GM19240 (cell line): ENCODE measurements around the gene HLCS.

Experiments used
- DNase-seq: peaks from one replicate; pipeline ENCODE4 v3.0.0; 2011; ENCODE audit warnings: low spot score; ENCODE audit not compliant: insufficient read length

HLCS gene

GRCh38 chr21:36704958-36705678 is 261.4 kb downstream of the HLCS start:
- no peak for DNase-seq

DNA sequence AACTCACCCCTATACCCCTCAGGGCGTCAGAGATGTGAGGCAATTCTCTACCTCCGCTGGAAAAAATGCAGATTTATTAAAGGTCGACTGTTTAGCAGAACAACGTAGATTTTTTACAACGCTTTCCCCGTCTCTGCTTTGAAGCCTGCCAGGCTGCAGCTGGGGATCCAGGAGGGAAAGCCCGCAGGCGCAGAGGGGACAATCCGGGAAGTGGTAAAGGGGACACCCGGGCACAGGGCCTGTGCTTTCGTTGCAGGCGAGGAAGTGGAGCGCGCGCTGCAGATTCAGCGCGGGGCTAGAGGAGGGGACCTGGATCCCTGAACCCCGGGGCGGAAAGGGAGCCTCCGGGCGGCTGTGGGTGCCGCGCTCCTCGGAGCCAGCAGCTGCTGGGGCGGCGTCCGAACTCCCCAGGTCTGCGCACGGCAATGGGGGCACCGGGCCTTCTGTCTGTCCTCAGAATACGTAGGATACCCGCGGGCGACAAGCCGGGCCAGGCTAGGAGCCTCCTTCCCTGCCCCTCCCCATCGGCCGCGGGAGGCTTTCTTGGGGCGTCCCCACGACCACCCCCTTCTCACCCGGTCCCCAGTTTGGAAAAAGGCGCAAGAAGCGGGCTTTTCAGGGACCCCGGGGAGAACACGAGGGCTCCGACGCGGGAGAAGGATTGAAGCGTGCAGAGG is 262.1 kb downstream of the HLCS start:
- DNase-seq, result no peak

- no peak for DNase-seq
These were observed 262.7 kb downstream of the HLCS start for GRCh38 chr21:36703626-36704280.

DNA sequence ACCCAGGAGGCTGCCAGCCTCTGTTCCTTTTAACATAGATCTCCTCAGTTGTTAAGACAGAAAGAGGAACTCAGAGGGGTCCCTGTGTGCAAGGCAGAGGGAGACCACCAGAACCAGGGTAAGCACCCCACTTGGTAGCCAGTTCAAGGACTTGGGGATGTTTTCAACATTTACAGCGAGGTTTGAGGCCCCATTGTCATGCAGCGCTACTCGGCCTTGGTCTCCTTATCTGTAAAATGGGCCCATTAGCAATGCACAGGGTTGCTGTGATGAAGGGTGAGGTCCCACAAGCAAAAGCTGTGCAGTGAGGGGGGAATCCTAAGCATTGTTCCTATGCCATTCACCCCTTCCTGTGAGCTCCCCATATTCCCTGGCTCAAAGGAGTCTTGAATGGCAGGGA is 263.3 kb downstream of the HLCS start:
- no peak for DNase-seq

GRCh38 chr21:36702622-36702968 is 263.9 kb downstream of the HLCS start:
- no peak for DNase-seq

DNA sequence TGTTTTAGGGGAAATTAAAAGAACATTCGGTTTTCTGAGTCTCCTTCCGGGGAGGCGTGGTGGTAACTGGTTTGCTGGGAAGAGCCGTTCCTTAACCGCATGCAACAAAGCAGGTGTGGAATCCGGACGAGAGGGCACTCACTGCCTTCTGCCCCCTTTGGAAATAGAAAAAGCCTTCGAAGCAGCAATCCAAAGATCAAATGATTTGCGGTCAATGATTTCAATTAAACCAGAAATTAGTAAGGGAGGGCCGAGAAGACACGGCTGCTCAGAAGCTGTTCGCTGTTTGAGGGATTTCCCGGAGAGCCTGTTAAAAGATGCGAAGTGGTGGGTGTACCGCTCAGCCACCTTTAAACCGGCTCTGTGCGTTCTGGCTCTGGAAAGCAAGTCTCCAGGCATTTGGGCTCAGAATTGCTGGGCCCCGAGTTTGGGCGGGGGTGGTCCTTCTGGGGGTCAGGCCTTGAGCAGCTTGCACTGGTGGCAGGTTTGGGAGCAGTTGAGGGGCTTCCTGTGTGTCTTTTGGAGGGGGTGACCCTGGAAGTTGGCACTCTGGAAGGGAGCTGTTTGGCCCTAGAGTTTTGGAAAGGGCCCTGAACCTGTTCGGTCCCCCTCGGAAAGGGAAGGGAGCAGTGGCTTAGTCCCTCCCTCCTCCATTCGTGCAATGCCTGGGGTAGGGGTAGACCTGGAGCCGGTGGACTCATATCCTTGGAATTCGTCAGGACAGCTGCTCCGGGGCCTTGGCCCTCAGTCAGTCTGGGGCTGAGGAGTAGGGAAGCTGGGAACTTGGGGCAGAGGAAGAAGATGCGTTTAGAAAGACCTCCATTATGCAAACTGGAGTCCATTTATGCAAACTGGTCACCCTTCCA is 264.5 kb downstream of the HLCS start:
- DNase-seq, result no peak

DNA sequence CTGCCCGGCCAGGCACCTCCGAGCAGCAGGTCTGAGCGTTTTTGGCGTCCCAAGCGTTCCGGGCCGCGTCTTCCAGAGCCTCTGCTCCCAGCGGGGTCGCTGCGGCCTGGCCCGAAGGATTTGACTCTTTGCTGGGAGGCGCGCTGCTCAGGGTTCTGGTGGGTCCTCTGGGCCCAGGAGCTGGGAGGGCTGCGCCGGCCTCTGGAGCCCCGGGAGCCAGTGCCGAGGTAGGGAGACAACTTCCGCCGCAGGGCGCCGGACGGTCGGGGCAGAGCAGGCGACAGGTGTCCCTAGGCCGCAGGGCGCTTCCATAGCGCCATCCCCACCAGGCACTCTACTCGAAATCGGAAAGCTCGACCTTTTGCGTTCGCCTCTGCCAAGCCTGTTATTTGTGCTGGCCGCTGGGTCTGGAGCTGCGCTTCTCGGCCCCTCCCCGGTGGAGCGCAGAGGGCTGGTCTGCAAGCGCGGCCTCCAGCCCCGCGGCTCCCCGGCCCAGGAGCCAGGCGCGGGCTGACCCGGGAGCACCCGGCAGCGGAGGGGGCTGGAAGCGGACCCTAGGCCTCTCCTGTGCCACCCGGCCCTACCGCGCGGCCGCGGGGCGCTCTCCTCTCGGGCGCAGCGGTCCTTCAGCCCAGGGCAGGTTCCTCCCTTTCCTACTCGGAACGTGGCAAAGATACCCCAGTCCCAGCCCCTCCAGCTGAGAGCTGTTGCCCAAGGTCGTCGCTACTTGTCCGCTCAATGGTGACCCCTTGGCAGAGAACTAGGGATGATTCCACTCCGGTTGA is 265.3 kb downstream of the HLCS start:
- DNase-seq, result no peak
